Neural progenitor cell (in vitro differentiated cells): ENCODE measurements around the gene ZDHHC14.

Experiments used
- EZH2 ChIP-seq: fragments of 200-600 bp; sonication (generic); IDR thresholded peaks from 2 replicates; pipeline ENCODE4 v1.6.1; 2017; ENCODE audit warnings: antibody characterized with exemption, mild to moderate bottlenecking, moderate library complexity
- EZH2phosphoT487 ChIP-seq: fragments of 200-600 bp; sonication (generic); IDR thresholded peaks from 2 replicates; pipeline ENCODE4 v1.6.1; 2017; ENCODE audit warnings: antibody characterized with exemption
- TF ChIP-seq, protein P1 (sequence below): fragments of 200-600 bp; sonication (generic); IDR thresholded peaks from 2 replicates; pipeline ENCODE4 v1.5.1; 2017; ENCODE audit warnings: antibody characterized with exemption, mild to moderate bottlenecking

DNA sequence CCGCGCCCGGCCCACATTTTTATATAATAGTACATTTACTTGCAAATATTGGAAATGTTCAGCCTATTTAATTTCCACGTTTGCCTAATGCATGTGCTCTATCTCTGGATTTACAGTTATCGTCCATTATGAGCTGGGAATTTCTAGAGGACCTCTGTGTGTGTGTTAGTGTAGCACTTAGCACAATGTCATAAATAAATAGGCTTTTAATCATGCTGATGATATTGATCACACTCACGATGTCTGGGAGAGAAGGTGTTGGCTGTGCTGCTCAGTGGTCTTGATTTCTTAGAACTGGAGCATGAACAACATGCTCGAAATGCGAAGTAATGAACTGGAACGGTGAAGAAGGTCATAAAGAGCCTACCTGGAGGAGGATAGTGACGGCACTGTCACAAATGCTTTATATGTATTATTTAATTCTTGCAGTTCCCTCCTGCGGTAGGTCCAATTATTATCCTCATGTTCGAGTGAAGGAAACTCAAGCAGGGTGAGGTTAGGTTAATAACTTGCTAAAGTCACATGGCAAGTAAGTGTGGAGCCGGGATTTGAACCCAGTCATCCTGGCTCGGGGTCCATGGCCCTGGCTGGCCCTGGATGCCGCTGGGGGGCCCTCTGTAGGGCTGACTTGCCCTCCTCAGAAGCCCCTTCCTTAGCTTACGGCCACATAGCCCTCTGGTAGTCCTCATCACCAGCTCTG is 130.8 kb downstream of the ZDHHC14 start:
- TF ChIP-seq, protein P1, sequence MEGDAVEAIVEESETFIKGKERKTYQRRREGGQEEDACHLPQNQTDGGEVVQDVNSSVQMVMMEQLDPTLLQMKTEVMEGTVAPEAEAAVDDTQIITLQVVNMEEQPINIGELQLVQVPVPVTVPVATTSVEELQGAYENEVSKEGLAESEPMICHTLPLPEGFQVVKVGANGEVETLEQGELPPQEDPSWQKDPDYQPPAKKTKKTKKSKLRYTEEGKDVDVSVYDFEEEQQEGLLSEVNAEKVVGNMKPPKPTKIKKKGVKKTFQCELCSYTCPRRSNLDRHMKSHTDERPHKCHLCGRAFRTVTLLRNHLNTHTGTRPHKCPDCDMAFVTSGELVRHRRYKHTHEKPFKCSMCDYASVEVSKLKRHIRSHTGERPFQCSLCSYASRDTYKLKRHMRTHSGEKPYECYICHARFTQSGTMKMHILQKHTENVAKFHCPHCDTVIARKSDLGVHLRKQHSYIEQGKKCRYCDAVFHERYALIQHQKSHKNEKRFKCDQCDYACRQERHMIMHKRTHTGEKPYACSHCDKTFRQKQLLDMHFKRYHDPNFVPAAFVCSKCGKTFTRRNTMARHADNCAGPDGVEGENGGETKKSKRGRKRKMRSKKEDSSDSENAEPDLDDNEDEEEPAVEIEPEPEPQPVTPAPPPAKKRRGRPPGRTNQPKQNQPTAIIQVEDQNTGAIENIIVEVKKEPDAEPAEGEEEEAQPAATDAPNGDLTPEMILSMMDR: no peak
- TF ChIP-seq EZH2: no peak
- TF ChIP-seq EZH2phosphoT487: no peak
